ENCODE measurements around the gene GUCY2D.

GRCh38 chr17:8005967-8006730 lies 3.7 kb downstream of the GUCY2D start:
- TF ChIP-seq, protein P1, sequence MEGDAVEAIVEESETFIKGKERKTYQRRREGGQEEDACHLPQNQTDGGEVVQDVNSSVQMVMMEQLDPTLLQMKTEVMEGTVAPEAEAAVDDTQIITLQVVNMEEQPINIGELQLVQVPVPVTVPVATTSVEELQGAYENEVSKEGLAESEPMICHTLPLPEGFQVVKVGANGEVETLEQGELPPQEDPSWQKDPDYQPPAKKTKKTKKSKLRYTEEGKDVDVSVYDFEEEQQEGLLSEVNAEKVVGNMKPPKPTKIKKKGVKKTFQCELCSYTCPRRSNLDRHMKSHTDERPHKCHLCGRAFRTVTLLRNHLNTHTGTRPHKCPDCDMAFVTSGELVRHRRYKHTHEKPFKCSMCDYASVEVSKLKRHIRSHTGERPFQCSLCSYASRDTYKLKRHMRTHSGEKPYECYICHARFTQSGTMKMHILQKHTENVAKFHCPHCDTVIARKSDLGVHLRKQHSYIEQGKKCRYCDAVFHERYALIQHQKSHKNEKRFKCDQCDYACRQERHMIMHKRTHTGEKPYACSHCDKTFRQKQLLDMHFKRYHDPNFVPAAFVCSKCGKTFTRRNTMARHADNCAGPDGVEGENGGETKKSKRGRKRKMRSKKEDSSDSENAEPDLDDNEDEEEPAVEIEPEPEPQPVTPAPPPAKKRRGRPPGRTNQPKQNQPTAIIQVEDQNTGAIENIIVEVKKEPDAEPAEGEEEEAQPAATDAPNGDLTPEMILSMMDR (IDR thresholded peaks at IDR 0.05; ENCODE audit: insufficient read depth, low read length, poor library complexity, severe bottlenecking): no peak
- no peak for TF ChIP-seq EZH2phosphoT487 (conservative IDR thresholded peaks at IDR 0.05; ENCODE audit: low read length)
